GM12891 (cell line): ENCODE data around the gene MCRIP1.

ENCODE experiments used
- DNase-seq: peaks from one replicate; pipeline ENCODE4 v3.0.0; 2011; ENCODE audit warnings: low spot score; ENCODE audit not compliant: insufficient read length
- FAIRE-seq: peaks from 2 replicates; lab custom pipeline; 2011; peaks lifted over from hg19 to GRCh38; lab: Jason Lieb, UNC
- PAX5 ChIP-seq: IDR thresholded peaks from 2 replicates; pipeline ENCODE4 v1.6.1; 2011; ENCODE audit warnings: low read length, moderate library complexity, mild to moderate bottlenecking; ENCODE audit not compliant: insufficient read depth, severe bottlenecking
- POLR2A ChIP-seq: IDR thresholded peaks from 2 replicates; pipeline ENCODE4 v1.6.1; 2011; ENCODE audit warnings: low read depth, low read length, control low read depth
- POLR2AphosphoS5 ChIP-seq: IDR thresholded peaks from 2 replicates; pipeline ENCODE4 v1.6.1; 2011; ENCODE audit warnings: low read depth, low read length, control low read depth
- POU2F2 ChIP-seq: IDR thresholded peaks from 2 replicates; pipeline ENCODE4 v1.6.1; 2011; ENCODE audit warnings: low read depth, mild to moderate bottlenecking, control low read depth, low read length, moderate library complexity
- SPI1 ChIP-seq: IDR thresholded peaks from 2 replicates; pipeline ENCODE4 v1.6.1; 2011; ENCODE audit warnings: low read depth, low read length, control low read depth
- TAF1 ChIP-seq: IDR thresholded peaks from 2 replicates; pipeline ENCODE4 v1.6.1; 2011; ENCODE audit warnings: low read depth, low read length, control low read depth

The MCRIP1 gene

GRCh38 chr17:81805707-81806460 is 27.2 kb downstream of the MCRIP1 start:
- DNase-seq (no peak), FAIRE-seq (no peak)
- TF ChIP-seq PAX5 (no peak), POU2F2 (no peak), TAF1 (no peak), POLR2AphosphoS5 (no peak), POLR2A (no peak), SPI1 (no peak)

GRCh38 chr17:81804559-81805399 is 28.3 kb downstream of the MCRIP1 start:
- no peak for FAIRE-seq
- no peak for DNase-seq
- no peak for TF ChIP-seq PAX5
- no peak for TF ChIP-seq TAF1
- no peak for TF ChIP-seq POLR2AphosphoS5
- TF ChIP-seq SPI1 = no peak
- TF ChIP-seq POLR2A = no peak

- DNase-seq (no peak), FAIRE-seq (no peak)
- no peak for TF ChIP-seq POLR2AphosphoS5
- TF ChIP-seq PAX5 = no peak
- TF ChIP-seq POU2F2 = no peak
- no peak for TF ChIP-seq POLR2A
- TF ChIP-seq SPI1 = no peak
- TF ChIP-seq TAF1 = no peak
Observed at GRCh38 chr17:81803728-81804558, 29.1 kb downstream of the MCRIP1 start, which contains the start of gene GCGR. TSS of gene GCGR (plus strand) at chr17:81804150. CDS start at chr17:81809019, 4,869 bp downstream.

GRCh38 chr17:81802856-81803643 is 30.0 kb downstream of the MCRIP1 start:
- FAIRE-seq (no peak), DNase-seq (no peak)
- TF ChIP-seq POU2F2 (no peak), PAX5 (no peak), SPI1 (no peak), POLR2A (no peak), POLR2AphosphoS5 (no peak), TAF1 (no peak)

- DNase-seq = no peak
- TF ChIP-seq POU2F2 = no peak
- TF ChIP-seq SPI1 = no peak
- no peak for TF ChIP-seq PAX5
- TF ChIP-seq TAF1 = no peak
- no peak for TF ChIP-seq POLR2A
- TF ChIP-seq POLR2AphosphoS5 = no peak
- FAIRE-seq = no peak
Observed at GRCh38 chr17:81802048-81802758, 30.9 kb downstream of the MCRIP1 start.

GRCh38 chr17:81801327-81801726 is 31.8 kb downstream of the MCRIP1 start:
- FAIRE-seq (no peak), DNase-seq (no peak)
- TF ChIP-seq POLR2A (no peak), SPI1 (no peak), PAX5 (no peak), POLR2AphosphoS5 (no peak), POU2F2 (no peak), TAF1 (no peak)

- FAIRE-seq (no peak), DNase-seq (no peak)
- no peak for TF ChIP-seq TAF1
- TF ChIP-seq POLR2A = no peak
- TF ChIP-seq POLR2AphosphoS5 = no peak
- TF ChIP-seq SPI1 = no peak
- TF ChIP-seq POU2F2 = no peak
- no peak for TF ChIP-seq PAX5
Observed at GRCh38 chr17:81794509-81794908, 38.6 kb downstream of the MCRIP1 start.

- no peak for FAIRE-seq
- TF ChIP-seq POU2F2 (no peak), SPI1 (no peak), POLR2AphosphoS5 (no peak), PAX5 (no peak), TAF1 (no peak), POLR2A (no peak)
- no peak for DNase-seq
Observed at GRCh38 chr17:81794074-81794476, 39.0 kb downstream of the MCRIP1 start.
